ENCODE results near the gene NTSR2.

Gene NTSR2

GRCh38 chr2:11655495-11655894 lies 14.5 kb downstream of the NTSR2 start:
- Histone ChIP-seq H2AFZ (no peak overlapping the region), H3K9me3 (ENCODE audit: control insufficient read depth, low read length) (no peaks in the 10 kb centered on the region), H3K27ac (no peak overlapping the region), H3K4me2 (ENCODE audit: low read length) (no peak overlapping the region), H3K36me3 (ENCODE audit: control insufficient read depth, insufficient read depth, low read length) (no peaks in the 10 kb centered on the region), H3K4me3 (ENCODE audit: low read depth, low read length) (no peak overlapping the region), H3K9ac (no peak overlapping the region), H3K4me1 (no peaks in the 10 kb centered on the region), H3K27me3 (ENCODE audit: control insufficient read depth, insufficient read depth, low read length) (no peaks in the 10 kb centered on the region), H3K79me2 (no peaks in the 10 kb centered on the region)
- TF ChIP-seq CTCF (IDR thresholded peaks at IDR 0.05), result no peak

GRCh38 chr2:11652553-11652952 lies 17.4 kb downstream of the NTSR2 start:
- Histone ChIP-seq H3K27ac (no peak overlapping the region), H3K4me3 (ENCODE audit: low read depth, low read length) (no peak overlapping the region), H3K79me2 (no peaks in the 10 kb centered on the region), H3K9ac (no peak overlapping the region), H2AFZ (no peak overlapping the region), H3K9me3 (ENCODE audit: control insufficient read depth, low read length) (no peaks in the 10 kb centered on the region), H3K4me1 (no peaks in the 10 kb centered on the region), H3K36me3 (ENCODE audit: control insufficient read depth, insufficient read depth, low read length) (no peaks in the 10 kb centered on the region), H3K27me3 (ENCODE audit: control insufficient read depth, insufficient read depth, low read length) (no peaks in the 10 kb centered on the region), H3K4me2 (ENCODE audit: low read length) (no peak overlapping the region)
- no peak for TF ChIP-seq CTCF (IDR thresholded peaks at IDR 0.05)

GRCh38 chr2:11651856-11652548 lies 18.0 kb downstream of the NTSR2 start:
- no peak overlapping the region for H3K4me3 ChIP-seq (ENCODE audit: low read depth, low read length)
- no peak overlapping the region for H3K9ac ChIP-seq
- no peak for TF ChIP-seq CTCF (IDR thresholded peaks at IDR 0.05)
- H3K27ac ChIP-seq, result no peak overlapping the region
- no peaks in the 10 kb centered on the region for H3K79me2 ChIP-seq
- H3K4me2 ChIP-seq (ENCODE audit: low read length), result no peak overlapping the region
- H3K36me3 ChIP-seq (ENCODE audit: control insufficient read depth, insufficient read depth, low read length), result no peaks in the 10 kb centered on the region
- no peaks in the 10 kb centered on the region for H3K4me1 ChIP-seq
- H2AFZ ChIP-seq, result no peak overlapping the region
- H3K27me3 ChIP-seq (ENCODE audit: control insufficient read depth, insufficient read depth, low read length), result no peaks in the 10 kb centered on the region
- H3K9me3 ChIP-seq (ENCODE audit: control insufficient read depth, low read length), result no peaks in the 10 kb centered on the region

GRCh38 chr2:11649093-11649492 lies 20.9 kb downstream of the NTSR2 start:
- Histone ChIP-seq H3K27me3 (ENCODE audit: control insufficient read depth, insufficient read depth, low read length) (no peaks in the 10 kb centered on the region), H3K27ac (no peak overlapping the region), H3K9me3 (ENCODE audit: control insufficient read depth, low read length) (no peaks in the 10 kb centered on the region), H3K9ac (no peak overlapping the region), H3K36me3 (ENCODE audit: control insufficient read depth, insufficient read depth, low read length) (no peaks in the 10 kb centered on the region), H3K4me2 (ENCODE audit: low read length) (no peak overlapping the region), H2AFZ (no peak overlapping the region), H3K4me1 (no peaks in the 10 kb centered on the region), H3K4me3 (ENCODE audit: low read depth, low read length) (no peak overlapping the region), H3K79me2 (no peaks in the 10 kb centered on the region)
- TF ChIP-seq CTCF (IDR thresholded peaks at IDR 0.05), result no peak
